Fibroblast of lung (primary cell): ENCODE measurements around the gene KRTAP10-1. TPM values are rescaled to one million over a fixed set of nuclear protein-coding genes. Genes with fewer than 3 reads are reported as not detected.

ENCODE experiments used
- DNase-seq, 2 donors: peaks; one replicate each; pipeline versions ENCODE4 v3.0.0 to v3.0.0-alpha.2; 2010; ENCODE audit warnings: low read depth in 2 of 2
- H2AFZ ChIP-seq: 2 replicates; pipeline ENCODE4 v1.5.1; 2012; ENCODE audit warnings: low read length, control low read depth, inconsistent platforms
- H3K27ac ChIP-seq: 2 replicates; pipeline ENCODE4 v1.5.1; 2011; ENCODE audit warnings: low read length, control low read depth; ENCODE audit not compliant: insufficient read depth
- H3K27me3 ChIP-seq: 2 replicates; pipeline ENCODE4 v1.5.1; 2011; ENCODE audit warnings: mild to moderate bottlenecking, low read length; ENCODE audit not compliant: control insufficient read depth, insufficient read depth
- H3K36me3 ChIP-seq: 2 replicates; pipeline ENCODE4 v1.5.1; 2011; ENCODE audit warnings: low read length; ENCODE audit not compliant: control insufficient read depth, insufficient read depth
- H3K4me1 ChIP-seq: 2 replicates; pipeline ENCODE4 v1.5.1; 2011; ENCODE audit warnings: low read length; ENCODE audit not compliant: control insufficient read depth, insufficient read depth; ENCODE audit errors: extremely low read depth
- H3K4me2 ChIP-seq: 2 replicates; pipeline ENCODE4 v1.5.1; 2011; ENCODE audit warnings: low read length, control low read depth; ENCODE audit not compliant: insufficient read depth; ENCODE audit errors: extremely low read depth
- H3K4me3 ChIP-seq, 4 experiments: fragments of 200-600 bp in 1 of 4; sonication (generic) in 1 of 4; replicated peaks in 1 of 4; 2 replicates each; pipeline ENCODE4 v1.5.1; 2011 to 2016; ENCODE audit warnings: low read length in 4 of 4, low read depth in 3 of 4, mild to moderate bottlenecking in 3 of 4, control low read depth in 2 of 4, inconsistent platforms in 1 of 4, mixed read lengths in 1 of 4; ENCODE audit not compliant: insufficient read depth in 1 of 4; ENCODE audit errors: control extremely low read depth in 1 of 4
- H3K79me2 ChIP-seq: 2 replicates; pipeline ENCODE4 v1.5.1; 2012; ENCODE audit warnings: mild to moderate bottlenecking, low read length, inconsistent platforms; ENCODE audit not compliant: control insufficient read depth, insufficient read depth
- H3K9ac ChIP-seq: 2 replicates; pipeline ENCODE4 v1.5.1; 2011; ENCODE audit warnings: mild to moderate bottlenecking, low read length, control low read depth; ENCODE audit not compliant: insufficient read depth
- H3K9me3 ChIP-seq: 2 replicates; pipeline ENCODE4 v1.5.1; 2012; ENCODE audit warnings: low read depth, low read length; ENCODE audit not compliant: control insufficient read depth, insufficient read depth
- H4K20me1 ChIP-seq: 2 replicates; pipeline ENCODE4 v1.5.1; 2011; ENCODE audit warnings: low read length; ENCODE audit not compliant: control insufficient read depth, insufficient read depth; ENCODE audit errors: extremely low read depth
- CTCF ChIP-seq, 2 donors: IDR thresholded peaks in 1 of 2; conservative IDR thresholded peaks in 1 of 2; 1 replicate in 1 of 2; 2 replicates in 1 of 2; pipeline ENCODE4 v1.5.1; 2011 to 2012; ENCODE audit warnings: low read length in 2 of 2, control low read depth in 1 of 2, inconsistent platforms in 1 of 2, low read depth in 1 of 2, mild to moderate bottlenecking in 1 of 2
- EZH2 ChIP-seq: IDR thresholded peaks from 2 replicates; pipeline ENCODE4 v1.5.1; 2012; ENCODE audit warnings: low read length, control low read depth, mild to moderate bottlenecking; ENCODE audit errors: missing control alignments
- polyA plus RNA-seq, 2 donors: library from polyadenylated mRNA; depleted of rRNA in 1 of 2; stranded (reverse) in 1 of 2; unstranded in 1 of 2; fragments of >200 nt; gene quantifications; 2 replicates each; pipeline ENCODE4 v1.2.1, GENCODE V29; 2011 to 2012; ENCODE audit warnings: missing spikeins in 1 of 2
- total RNA-seq: library from RNA; depleted of rRNA; stranded (reverse); fragments of >200 nt; gene quantifications from 2 replicates; pipeline ENCODE4 v1.2.1, GENCODE V29; 2014

KRTAP10-1 gene
- total and polyA plus RNA-seq, 2 donors (not counting 1 experiment from before 2014, with no cell fraction given), result not detected

DNA sequence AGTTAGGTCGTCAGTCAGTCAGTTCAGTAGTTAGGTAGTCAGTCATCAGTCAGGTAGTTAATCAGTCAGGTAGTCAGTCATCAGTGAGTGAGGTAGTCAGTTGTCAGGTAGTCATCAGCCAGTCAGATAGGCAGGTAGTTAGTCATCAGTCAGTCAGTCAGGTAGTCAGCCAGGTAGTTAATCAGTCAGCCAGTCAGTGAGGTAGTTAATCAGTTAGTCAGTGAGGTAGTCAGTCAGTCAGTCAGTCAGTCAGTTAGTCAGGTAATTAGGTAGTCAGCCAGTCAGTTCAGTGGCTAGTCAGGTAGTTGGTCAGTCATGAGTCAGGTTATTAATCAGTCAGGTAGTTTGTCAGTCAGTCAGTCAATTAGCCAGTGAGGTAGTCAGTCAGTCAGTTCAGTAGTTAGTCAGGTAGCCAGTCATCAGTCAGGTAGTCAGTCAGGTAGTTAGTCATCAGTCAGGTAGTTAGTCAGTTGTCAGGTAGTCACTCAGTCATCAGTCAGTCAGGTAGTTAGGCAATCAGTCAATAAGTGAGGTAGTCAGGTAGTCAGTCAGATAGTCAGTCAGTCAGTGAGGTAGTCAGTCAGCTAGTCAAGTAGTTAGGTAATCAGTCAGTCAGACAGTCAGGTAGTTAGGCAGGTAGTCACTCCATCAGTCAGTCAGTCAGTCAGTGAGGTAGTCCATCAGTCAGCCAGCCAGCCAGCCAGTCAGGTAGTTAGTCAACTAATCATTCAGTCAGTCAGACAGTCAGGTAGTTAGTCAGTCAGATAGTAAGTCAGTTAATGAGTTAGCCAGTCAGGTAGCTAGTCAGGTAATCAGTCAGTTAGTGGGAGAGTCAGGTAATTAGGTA lies 16.2 kb downstream of the KRTAP10-1 start:
- TF ChIP-seq CTCF (conservative IDR thresholded peaks at IDR 0.05 in 1 of 2, IDR thresholded peaks at IDR 0.05 in 1 of 2; ENCODE audit: low read depth in 1 of 2, low read length in 2 of 2) (no peak), EZH2 (no peak)
- no peaks in the 10 kb centered on the region for H3K36me3 ChIP-seq
- no peaks in the 10 kb centered on the region for H3K27me3 ChIP-seq
- no peak for DNase-seq
- no peaks in the 10 kb centered on the region for H3K9me3 ChIP-seq
- no peak overlapping the region for H3K9ac ChIP-seq
- no peak overlapping the region for H3K27ac ChIP-seq
- no peak overlapping the region for H2AFZ ChIP-seq
- no peak overlapping the region for H3K4me2 ChIP-seq
- no peak overlapping the region for H3K4me3 ChIP-seq
- H3K79me2 ChIP-seq, result no peaks in the 10 kb centered on the region
- H4K20me1 ChIP-seq, result no peaks in the 10 kb centered on the region
- H3K4me1 ChIP-seq, result no peaks in the 10 kb centered on the region

- Histone ChIP-seq H3K36me3 (no peaks in the 10 kb centered on the region), H3K9me3 (no peaks in the 10 kb centered on the region), H3K4me3 (no peak overlapping the region), H3K4me1 (no peaks in the 10 kb centered on the region), H3K79me2 (no peaks in the 10 kb centered on the region), H3K27ac (no peak overlapping the region), H3K4me2 (no peak overlapping the region), H2AFZ (no peak overlapping the region), H3K27me3 (no peaks in the 10 kb centered on the region), H3K9ac (no peak overlapping the region), H4K20me1 (no peaks in the 10 kb centered on the region)
- TF ChIP-seq EZH2 (no peak), CTCF (conservative IDR thresholded peaks at IDR 0.05 in 1 of 2, IDR thresholded peaks at IDR 0.05 in 1 of 2; ENCODE audit: low read depth in 1 of 2, low read length in 2 of 2) (no peak)
- no peak for DNase-seq
Observed at GRCh38 chr21:44522753-44523204, 17.2 kb downstream of the KRTAP10-1 start.

- H3K4me2 ChIP-seq, result no peak overlapping the region
- no peaks in the 10 kb centered on the region for H3K4me1 ChIP-seq
Observed at GRCh38 chr21:44521928-44522752, 17.9 kb downstream of the KRTAP10-1 start.

More at GRCh38 chr21:44521928-44522752, 17.9 kb downstream of the KRTAP10-1 start:
- Histone ChIP-seq H3K27me3 (no peaks in the 10 kb centered on the region), H3K9ac (no peak overlapping the region), H3K79me2 (no peaks in the 10 kb centered on the region), H3K9me3 (no peaks in the 10 kb centered on the region), H3K36me3 (no peaks in the 10 kb centered on the region), H3K27ac (no peak overlapping the region), H3K4me3 (no peak overlapping the region), H2AFZ (no peak overlapping the region), H4K20me1 (no peaks in the 10 kb centered on the region)
- DNase-seq, result no peak
- TF ChIP-seq CTCF (conservative IDR thresholded peaks at IDR 0.05 in 1 of 2, IDR thresholded peaks at IDR 0.05 in 1 of 2; ENCODE audit: low read depth in 1 of 2, low read length in 2 of 2), result no peak
- TF ChIP-seq EZH2, result no peak
